ENCODE measurements around the gene MAP2K5.

Gene MAP2K5

DNA sequence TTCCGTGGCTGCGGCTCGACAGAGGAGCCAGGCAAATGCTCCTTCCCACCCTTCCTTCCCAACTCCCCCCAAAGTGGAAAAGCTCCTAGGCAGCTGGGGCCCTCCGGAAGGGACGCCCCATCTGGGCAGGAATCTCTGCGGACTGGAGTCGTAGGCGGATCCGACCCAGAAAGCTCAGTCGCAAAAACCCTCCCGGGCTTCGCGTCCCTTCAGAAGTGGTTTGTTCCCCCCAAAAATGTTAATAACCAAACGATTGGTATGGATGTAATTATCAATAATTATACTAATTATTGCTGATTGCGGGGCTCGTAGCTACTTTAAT, 293.6 kb downstream of the MAP2K5 start:
- Histone ChIP-seq H4K5ac (ENCODE audit: low read length) (no peak overlapping the region), H3K27me3 (ENCODE audit: insufficient read depth, low read length, poor library complexity) (peaks cover 47% of the 10 kb centered on the region), H4K8ac (ENCODE audit: low read depth, low read length) (no peak overlapping the region), H3K4me3 (ENCODE audit: low read length) (no peak overlapping the region), H2AK5ac (ENCODE audit: low read length) (no peak overlapping the region), H3K23ac (ENCODE audit: low read length) (no peak overlapping the region), H3K36me3 (ENCODE audit: control insufficient read depth, insufficient read depth, low read length) (no peaks in the 10 kb centered on the region), H3K18ac (ENCODE audit: low read length) (no peak overlapping the region), H3K27ac (ENCODE audit: low read depth, low read length) (no peak overlapping the region), H3K79me1 (ENCODE audit: low read length) (no peaks in the 10 kb centered on the region), H3K56ac (ENCODE audit: low read length) (no peak overlapping the region), H2BK5ac (ENCODE audit: low read length) (no peak overlapping the region), H3K4me2 (ENCODE audit: low read length) (peak overlapping the region; percentile 37), H2BK120ac (ENCODE audit: low read depth, low read length) (no peak overlapping the region), H3K4ac (ENCODE audit: low read depth, low read length) (no peak overlapping the region), H2BK15ac (replicated peaks; ENCODE audit: low read depth) (no peak overlapping the region), H3K79me2 (ENCODE audit: control insufficient read depth, insufficient read depth, low read length) (no peaks in the 10 kb centered on the region), H3K9ac (ENCODE audit: low read length) (peak overlapping the region; percentile 20), H3K4me1 (ENCODE audit: control insufficient read depth, low read depth, low read length) (peaks cover 4% of the 10 kb centered on the region)
- no CpG with 5 or more reads among the region's 16 CpGs for WGBS (ENCODE audit: extremely low coverage, insufficient coverage, low lambda C conversion rate)
- DNase-seq, result no peak

DNA sequence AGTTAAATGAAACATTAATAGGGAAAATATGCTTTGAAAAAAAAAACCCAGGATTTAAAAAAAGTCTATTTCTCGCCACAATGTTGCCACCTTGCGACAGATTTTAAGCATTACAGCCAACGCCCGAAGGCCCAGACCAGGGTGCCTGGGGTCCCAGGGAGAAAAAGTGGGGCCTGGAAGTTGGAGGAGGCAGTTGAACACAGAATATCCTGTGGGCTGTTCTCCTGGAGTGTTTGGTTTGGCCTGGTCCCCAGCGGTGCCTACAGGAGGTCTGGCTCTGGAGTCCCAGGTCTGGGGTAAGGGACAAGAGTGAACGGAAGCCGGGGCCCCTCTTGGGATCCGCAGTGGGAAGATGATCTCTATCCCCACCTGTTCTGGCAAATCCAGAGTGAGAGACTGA, 294.0 kb downstream of the MAP2K5 start:
- Histone ChIP-seq H3K27me3 (ENCODE audit: insufficient read depth, low read length, poor library complexity) (peaks cover 43% of the 10 kb centered on the region), H3K56ac (ENCODE audit: low read length) (no peak overlapping the region), H2BK5ac (ENCODE audit: low read length) (no peak overlapping the region), H4K8ac (ENCODE audit: low read depth, low read length) (no peak overlapping the region), H4K5ac (ENCODE audit: low read length) (no peak overlapping the region), H2AK5ac (ENCODE audit: low read length) (no peak overlapping the region), H3K4me1 (ENCODE audit: control insufficient read depth, low read depth, low read length) (peaks cover 4% of the 10 kb centered on the region), H3K79me1 (ENCODE audit: low read length) (no peaks in the 10 kb centered on the region), H3K4me2 (ENCODE audit: low read length) (no peak overlapping the region), H3K23ac (ENCODE audit: low read length) (no peak overlapping the region), H3K79me2 (ENCODE audit: control insufficient read depth, insufficient read depth, low read length) (no peaks in the 10 kb centered on the region), H3K18ac (ENCODE audit: low read length) (no peak overlapping the region), H3K4me3 (ENCODE audit: low read length) (no peak overlapping the region), H3K27ac (ENCODE audit: low read depth, low read length) (no peak overlapping the region), H3K4ac (ENCODE audit: low read depth, low read length) (no peak overlapping the region), H2BK120ac (ENCODE audit: low read depth, low read length) (no peak overlapping the region), H2BK15ac (replicated peaks; ENCODE audit: low read depth) (no peak overlapping the region), H3K36me3 (ENCODE audit: control insufficient read depth, insufficient read depth, low read length) (no peaks in the 10 kb centered on the region), H3K9ac (ENCODE audit: low read length) (no peak overlapping the region)
- no CpG with 5 or more reads among the region's 8 CpGs for WGBS (ENCODE audit: extremely low coverage, insufficient coverage, low lambda C conversion rate)
- no peak for DNase-seq

DNA sequence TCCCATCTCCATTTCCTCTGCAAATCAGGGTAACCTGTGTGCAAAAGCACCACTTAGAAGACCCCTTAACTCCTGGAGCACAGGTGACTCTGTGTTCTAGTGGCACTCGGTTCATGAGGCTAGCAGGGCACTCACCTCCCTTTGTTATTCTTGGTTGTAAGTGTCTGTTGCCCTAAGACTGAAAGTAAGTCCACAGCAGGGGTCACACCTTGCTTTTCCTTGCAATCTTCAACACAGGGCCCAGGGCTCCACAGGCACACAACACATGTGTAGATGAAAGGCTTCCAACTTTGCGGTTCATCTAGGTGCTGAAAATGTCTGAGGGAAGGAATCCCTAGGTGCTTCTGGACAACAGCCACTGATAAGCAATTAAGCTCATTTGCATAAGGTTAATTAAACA, 294.5 kb downstream of the MAP2K5 start:
- H3K56ac ChIP-seq (ENCODE audit: low read length), result no peak overlapping the region
- H3K36me3 ChIP-seq (ENCODE audit: control insufficient read depth, insufficient read depth, low read length), result no peaks in the 10 kb centered on the region
- no peak overlapping the region for H4K8ac ChIP-seq (ENCODE audit: low read depth, low read length)
- no peak overlapping the region for H3K4me2 ChIP-seq (ENCODE audit: low read length)
- H2BK5ac ChIP-seq (ENCODE audit: low read length), result no peak overlapping the region
- no peak overlapping the region for H3K4me3 ChIP-seq (ENCODE audit: low read length)
- no peak overlapping the region for H2BK120ac ChIP-seq (ENCODE audit: low read depth, low read length)
- no CpG with 5 or more reads among the region's 2 CpGs for WGBS (ENCODE audit: extremely low coverage, insufficient coverage, low lambda C conversion rate)
- no peaks in the 10 kb centered on the region for H3K79me2 ChIP-seq (ENCODE audit: control insufficient read depth, insufficient read depth, low read length)
- H3K23ac ChIP-seq (ENCODE audit: low read length), result no peak overlapping the region
- no peak overlapping the region for H3K18ac ChIP-seq (ENCODE audit: low read length)
- no peak for DNase-seq
- H3K4me1 ChIP-seq (ENCODE audit: control insufficient read depth, low read depth, low read length), result peaks cover 4% of the 10 kb centered on the region
- no peak overlapping the region for H3K27ac ChIP-seq (ENCODE audit: low read depth, low read length)
- no peak overlapping the region for H4K5ac ChIP-seq (ENCODE audit: low read length)
- H3K9ac ChIP-seq (ENCODE audit: low read length), result no peak overlapping the region
- H3K4ac ChIP-seq (ENCODE audit: low read depth, low read length), result no peak overlapping the region
- H2BK15ac ChIP-seq (replicated peaks; ENCODE audit: low read depth), result no peak overlapping the region
- no peak overlapping the region for H2AK5ac ChIP-seq (ENCODE audit: low read length)
- no peaks in the 10 kb centered on the region for H3K79me1 ChIP-seq (ENCODE audit: low read length)
- peaks cover 42% of the 10 kb centered on the region for H3K27me3 ChIP-seq (ENCODE audit: insufficient read depth, low read length, poor library complexity)

DNA sequence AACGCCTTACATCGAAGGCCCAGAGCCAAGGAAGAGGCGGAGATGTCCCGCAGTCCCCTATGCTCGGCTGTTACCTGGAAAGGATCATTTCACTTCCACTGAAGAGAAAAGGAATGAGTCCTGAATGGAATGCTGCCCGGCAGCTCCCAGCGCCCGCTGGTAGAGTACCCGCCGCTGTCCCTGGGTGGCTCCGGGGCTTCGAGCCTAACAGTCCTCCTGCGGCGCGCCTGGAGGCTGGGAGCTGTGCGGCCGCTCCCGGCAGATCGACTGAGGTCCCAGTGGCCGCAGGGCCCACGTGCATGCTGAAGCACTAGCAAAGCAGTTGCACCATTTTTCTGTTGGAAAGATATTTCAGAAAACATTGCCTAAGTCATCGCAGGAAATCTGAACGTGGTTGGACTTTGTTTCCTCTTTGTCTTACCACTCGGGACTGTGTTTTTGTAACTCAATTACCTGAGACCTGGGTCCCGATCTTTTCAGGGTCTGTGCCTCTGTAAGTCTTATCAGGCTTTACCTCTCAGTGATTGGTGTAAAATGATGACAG, 296.4 kb downstream of the MAP2K5 start:
- peak overlapping the region; percentile 9 for H3K9ac ChIP-seq (ENCODE audit: low read length)
- H3K56ac ChIP-seq (ENCODE audit: low read length), result peak overlapping the region; percentile 12
- H2AK5ac ChIP-seq (ENCODE audit: low read length), result no peak overlapping the region
- H3K18ac ChIP-seq (ENCODE audit: low read length), result no peak overlapping the region
- H3K23ac ChIP-seq (ENCODE audit: low read length), result no peak overlapping the region
- H3K36me3 ChIP-seq (ENCODE audit: control insufficient read depth, insufficient read depth, low read length), result no peaks in the 10 kb centered on the region
- no peak overlapping the region for H2BK5ac ChIP-seq (ENCODE audit: low read length)
- no peak overlapping the region for H4K8ac ChIP-seq (ENCODE audit: low read depth, low read length)
- H2BK120ac ChIP-seq (ENCODE audit: low read depth, low read length), result no peak overlapping the region
- no peaks in the 10 kb centered on the region for H3K4me1 ChIP-seq (ENCODE audit: control insufficient read depth, low read depth, low read length)
- H3K79me1 ChIP-seq (ENCODE audit: low read length), result no peaks in the 10 kb centered on the region
- H3K27ac ChIP-seq (ENCODE audit: low read depth, low read length), result no peak overlapping the region
- H3K79me2 ChIP-seq (ENCODE audit: control insufficient read depth, insufficient read depth, low read length), result no peaks in the 10 kb centered on the region
- no peak overlapping the region for H3K4ac ChIP-seq (ENCODE audit: low read depth, low read length)
- no peak overlapping the region for H2BK15ac ChIP-seq (replicated peaks; ENCODE audit: low read depth)
- DNase-seq, result peak; percentile 92
- no peak overlapping the region for H4K5ac ChIP-seq (ENCODE audit: low read length)
- peaks cover 27% of the 10 kb centered on the region for H3K27me3 ChIP-seq (ENCODE audit: insufficient read depth, low read length, poor library complexity)
- WGBS (ENCODE audit: extremely low coverage, insufficient coverage, low lambda C conversion rate), result no CpG with 5 or more reads among the region's 25 CpGs
- no peak overlapping the region for H3K4me3 ChIP-seq (ENCODE audit: low read length)
- peak overlapping the region; percentile 51 for H3K4me2 ChIP-seq (ENCODE audit: low read length)

DNA sequence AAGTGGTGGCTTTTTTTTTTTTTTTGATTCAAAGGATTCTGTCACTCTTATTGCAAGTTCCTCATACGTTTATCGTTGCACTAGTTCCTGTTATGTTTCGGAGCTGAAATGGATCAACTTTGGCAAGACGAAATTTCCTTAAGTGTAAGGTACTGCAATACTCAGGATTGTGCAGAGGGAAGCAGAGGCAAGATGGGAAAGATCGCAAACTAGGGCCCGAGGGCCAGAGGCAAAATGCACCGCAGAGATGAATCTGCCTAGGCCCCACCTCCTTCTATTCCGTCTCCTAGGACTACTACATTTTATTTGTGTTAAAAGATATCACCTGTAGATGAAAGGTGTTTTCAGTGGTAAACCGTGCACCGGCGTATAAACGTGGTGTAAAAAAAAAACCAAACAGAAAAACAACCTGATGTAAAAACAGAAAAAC, 297.0 kb downstream of the MAP2K5 start:
- Histone ChIP-seq H3K27ac (ENCODE audit: low read depth, low read length) (no peak overlapping the region), H2BK120ac (ENCODE audit: low read depth, low read length) (no peak overlapping the region), H3K4me2 (ENCODE audit: low read length) (peak overlapping the region; percentile 89), H3K4me1 (ENCODE audit: control insufficient read depth, low read depth, low read length) (no peaks in the 10 kb centered on the region), H3K27me3 (ENCODE audit: insufficient read depth, low read length, poor library complexity) (peaks cover 22% of the 10 kb centered on the region), H3K23ac (ENCODE audit: low read length) (no peak overlapping the region), H2BK15ac (replicated peaks; ENCODE audit: low read depth) (no peak overlapping the region), H3K79me1 (ENCODE audit: low read length) (no peaks in the 10 kb centered on the region), H4K5ac (ENCODE audit: low read length) (no peak overlapping the region), H3K56ac (ENCODE audit: low read length) (peak overlapping the region; percentile 29), H3K79me2 (ENCODE audit: control insufficient read depth, insufficient read depth, low read length) (no peaks in the 10 kb centered on the region), H3K4me3 (ENCODE audit: low read length) (peak overlapping the region; percentile 29), H3K18ac (ENCODE audit: low read length) (no peak overlapping the region), H3K36me3 (ENCODE audit: control insufficient read depth, insufficient read depth, low read length) (no peaks in the 10 kb centered on the region), H2BK5ac (ENCODE audit: low read length) (no peak overlapping the region), H2AK5ac (ENCODE audit: low read length) (no peak overlapping the region), H4K8ac (ENCODE audit: low read depth, low read length) (no peak overlapping the region), H3K4ac (ENCODE audit: low read depth, low read length) (no peak overlapping the region), H3K9ac (ENCODE audit: low read length) (peak overlapping the region; percentile 29)
- no CpG with 5 or more reads among the region's 12 CpGs for WGBS (ENCODE audit: extremely low coverage, insufficient coverage, low lambda C conversion rate)
- DNase-seq, result peak; percentile 66
